ENCODE data around the gene PACS1. TPM values are rescaled to one million over a fixed set of nuclear protein-coding genes. Genes with fewer than 3 reads are reported as not detected.

PACS1 gene
- total RNA-seq, 3 donors from 2014 or later = 37.9 to 40.6 (median 38.6) TPM

DNA sequence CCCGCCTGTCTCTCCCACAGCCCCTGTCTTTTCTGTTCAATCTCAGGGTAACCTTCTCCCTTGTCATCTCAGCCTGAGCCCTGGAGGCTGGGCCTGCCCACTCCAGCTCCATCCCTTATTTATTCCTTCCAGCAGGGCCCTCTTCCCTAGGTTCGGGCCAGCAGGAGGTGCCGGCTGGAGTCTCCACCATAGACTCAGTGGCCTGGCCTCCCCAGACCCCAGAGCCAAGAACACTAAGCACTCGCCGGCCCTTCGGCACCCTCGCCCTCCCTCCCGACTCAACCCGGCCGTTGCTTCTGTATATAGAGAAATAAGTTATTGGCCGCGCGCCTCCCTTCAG, 196.9 kb downstream of the PACS1 start:
- Histone ChIP-seq H3K4me3 (peak overlapping the region; percentile 85 to 94 (median 88)), H3K4me1 (peaks cover 3 to 16% of the 10 kb centered on the region in 2 donors), H3K9me3 (no peaks in the 10 kb centered on the region), H3K27me3 (no peaks in the 10 kb centered on the region), H3K36me3 (no peaks in the 10 kb centered on the region), H3K27ac (peak overlapping the region; percentile 97 to 98)
- no peak for DNase-seq (ENCODE audit: low spot score in 2 of 2)
- TF ChIP-seq POLR2AphosphoS5 (IDR thresholded peaks at IDR 0.05) (no peak), POLR2A (IDR thresholded peaks at IDR 0.05) (no peak)
- TF ChIP-seq, protein P1, sequence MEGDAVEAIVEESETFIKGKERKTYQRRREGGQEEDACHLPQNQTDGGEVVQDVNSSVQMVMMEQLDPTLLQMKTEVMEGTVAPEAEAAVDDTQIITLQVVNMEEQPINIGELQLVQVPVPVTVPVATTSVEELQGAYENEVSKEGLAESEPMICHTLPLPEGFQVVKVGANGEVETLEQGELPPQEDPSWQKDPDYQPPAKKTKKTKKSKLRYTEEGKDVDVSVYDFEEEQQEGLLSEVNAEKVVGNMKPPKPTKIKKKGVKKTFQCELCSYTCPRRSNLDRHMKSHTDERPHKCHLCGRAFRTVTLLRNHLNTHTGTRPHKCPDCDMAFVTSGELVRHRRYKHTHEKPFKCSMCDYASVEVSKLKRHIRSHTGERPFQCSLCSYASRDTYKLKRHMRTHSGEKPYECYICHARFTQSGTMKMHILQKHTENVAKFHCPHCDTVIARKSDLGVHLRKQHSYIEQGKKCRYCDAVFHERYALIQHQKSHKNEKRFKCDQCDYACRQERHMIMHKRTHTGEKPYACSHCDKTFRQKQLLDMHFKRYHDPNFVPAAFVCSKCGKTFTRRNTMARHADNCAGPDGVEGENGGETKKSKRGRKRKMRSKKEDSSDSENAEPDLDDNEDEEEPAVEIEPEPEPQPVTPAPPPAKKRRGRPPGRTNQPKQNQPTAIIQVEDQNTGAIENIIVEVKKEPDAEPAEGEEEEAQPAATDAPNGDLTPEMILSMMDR (IDR thresholded peaks at IDR 0.05) = no peak
- intact Hi-C loops (cut with DNase I; ENCODE audit: low total_unique reads) = no loop called here

DNA sequence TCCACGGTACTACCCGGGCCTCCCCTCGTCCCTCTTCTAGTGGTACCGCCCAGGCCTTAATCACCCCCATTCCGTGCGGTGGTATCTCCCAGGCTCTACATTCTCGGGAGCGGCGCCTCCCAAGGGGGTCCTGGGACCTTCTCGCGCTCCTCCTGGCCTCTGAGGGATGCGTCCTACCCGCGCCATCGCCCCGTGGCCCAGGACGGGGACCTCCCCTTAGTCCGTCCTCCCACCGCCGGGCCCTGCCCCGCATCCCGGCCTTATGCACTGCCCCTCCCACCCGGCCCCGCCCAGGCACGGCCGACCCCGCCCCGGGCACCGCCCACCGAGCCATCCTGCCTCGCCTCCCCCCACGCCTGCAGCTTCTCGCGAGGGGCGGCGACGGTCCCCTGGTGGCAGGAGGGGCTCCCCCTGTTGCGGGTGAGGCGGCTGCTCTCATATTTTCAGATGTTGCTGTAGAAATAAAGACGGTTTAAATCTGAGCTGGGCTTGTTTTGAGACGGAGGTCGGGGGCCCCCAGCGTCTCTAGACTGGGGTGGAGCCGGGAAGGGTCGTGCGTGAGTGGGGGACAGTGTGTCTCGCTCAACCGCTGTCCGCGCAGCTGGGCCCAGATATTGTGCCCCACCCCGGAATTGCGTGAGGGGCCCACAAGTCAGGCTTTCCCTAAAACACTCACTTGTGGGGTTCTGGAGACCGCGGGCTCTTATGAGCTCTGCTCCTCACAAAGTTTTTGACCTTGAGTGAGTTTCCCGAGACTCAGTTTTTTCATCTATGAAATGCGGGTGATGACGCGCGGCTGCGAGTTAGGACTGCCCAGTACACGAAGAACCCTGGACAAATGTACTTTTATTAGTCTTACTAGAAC, 197.5 kb downstream of the PACS1 start:
- H3K27me3 ChIP-seq = no peaks in the 10 kb centered on the region
- no peaks in the 10 kb centered on the region for H3K9me3 ChIP-seq
- no peak for TF ChIP-seq POLR2A (IDR thresholded peaks at IDR 0.05)
- TF ChIP-seq POLR2AphosphoS5 (IDR thresholded peaks at IDR 0.05) = peak; percentile 18 to 73 (median 70)
- TF ChIP-seq, protein P1 (IDR thresholded peaks at IDR 0.05) = peak in 1 of 3 donors; percentile 9
- DNase-seq (ENCODE audit: low spot score in 2 of 2) = peak; percentile 85 to 90
- intact Hi-C loops (cut with DNase I; ENCODE audit: low total_unique reads) = no loop called here
- H3K36me3 ChIP-seq = peaks cover 4% of the 10 kb centered on the region
- peak overlapping the region; percentile 85 to 94 (median 88) for H3K4me3 ChIP-seq
- H3K27ac ChIP-seq = peak overlapping the region; percentile 97 to 98
- H3K4me1 ChIP-seq = peaks cover 3 to 16% of the 10 kb centered on the region in 2 donors

DNA sequence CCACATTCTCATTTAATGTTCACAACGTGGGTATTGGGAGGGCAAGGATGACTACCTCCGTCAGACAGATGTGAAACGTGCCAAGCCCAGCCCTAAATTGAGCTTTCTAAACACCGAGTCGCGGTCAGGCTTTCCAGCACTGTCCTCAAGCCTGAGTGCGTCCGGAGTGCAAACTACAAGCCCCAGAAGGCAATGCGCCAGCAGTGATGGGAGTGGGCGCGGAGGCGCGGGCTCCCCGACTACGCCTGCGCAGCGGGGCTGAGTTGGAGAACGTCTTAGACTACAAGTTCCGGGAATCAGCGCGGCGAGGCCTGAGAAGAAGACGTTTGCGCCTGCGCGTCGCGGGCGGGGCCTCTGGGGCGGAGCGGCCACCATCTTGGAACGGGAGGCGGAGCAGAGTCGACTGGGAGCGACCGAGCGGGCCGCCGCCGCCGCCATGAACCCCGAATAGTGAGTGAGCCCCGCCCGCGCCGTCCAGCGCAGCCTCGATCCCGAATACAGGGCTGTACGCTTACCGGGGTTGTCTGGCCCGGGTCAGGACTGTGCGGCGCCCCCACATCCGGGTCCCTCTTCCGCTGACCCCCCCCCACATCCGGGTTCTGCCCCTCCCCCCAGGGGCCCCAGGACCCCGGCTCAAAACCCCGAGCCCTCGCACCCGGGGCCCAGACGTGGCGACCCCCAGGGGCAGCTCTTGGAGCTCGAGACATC, 198.3 kb downstream of the PACS1 start, which contains the start of gene RAB1B:
Gene RAB1B, plus strand, starts transcription at position 396 of the 708 bp plus-strand sequence. Its CDS starts 41 bp downstream, at position 437.
- H3K4me3 ChIP-seq = peak within 1 kb of the TSS; percentile 85 to 94 (median 88)
- TF ChIP-seq POLR2AphosphoS5 (IDR thresholded peaks at IDR 0.05) (peak; percentile 82 to 96 (median 93)), POLR2A (IDR thresholded peaks at IDR 0.05) (peak; percentile 45)
- TF ChIP-seq, protein P1 (IDR thresholded peaks at IDR 0.05) = no peak
- peaks cover 11% of the 10 kb centered on the region for H3K36me3 ChIP-seq
- H3K27me3 ChIP-seq = no peaks in the 10 kb centered on the region
- H3K27ac ChIP-seq = peak within 1 kb of the TSS; percentile 97 to 98
- H3K9me3 ChIP-seq = no peaks in the 10 kb centered on the region
- peak; percentile 100 for DNase-seq (ENCODE audit: low spot score in 2 of 2)
- intact Hi-C loops (cut with DNase I; ENCODE audit: low total_unique reads) = no loop called here
- peaks cover 3 to 16% of the 10 kb centered on the region in 2 donors for H3K4me1 ChIP-seq

DNA sequence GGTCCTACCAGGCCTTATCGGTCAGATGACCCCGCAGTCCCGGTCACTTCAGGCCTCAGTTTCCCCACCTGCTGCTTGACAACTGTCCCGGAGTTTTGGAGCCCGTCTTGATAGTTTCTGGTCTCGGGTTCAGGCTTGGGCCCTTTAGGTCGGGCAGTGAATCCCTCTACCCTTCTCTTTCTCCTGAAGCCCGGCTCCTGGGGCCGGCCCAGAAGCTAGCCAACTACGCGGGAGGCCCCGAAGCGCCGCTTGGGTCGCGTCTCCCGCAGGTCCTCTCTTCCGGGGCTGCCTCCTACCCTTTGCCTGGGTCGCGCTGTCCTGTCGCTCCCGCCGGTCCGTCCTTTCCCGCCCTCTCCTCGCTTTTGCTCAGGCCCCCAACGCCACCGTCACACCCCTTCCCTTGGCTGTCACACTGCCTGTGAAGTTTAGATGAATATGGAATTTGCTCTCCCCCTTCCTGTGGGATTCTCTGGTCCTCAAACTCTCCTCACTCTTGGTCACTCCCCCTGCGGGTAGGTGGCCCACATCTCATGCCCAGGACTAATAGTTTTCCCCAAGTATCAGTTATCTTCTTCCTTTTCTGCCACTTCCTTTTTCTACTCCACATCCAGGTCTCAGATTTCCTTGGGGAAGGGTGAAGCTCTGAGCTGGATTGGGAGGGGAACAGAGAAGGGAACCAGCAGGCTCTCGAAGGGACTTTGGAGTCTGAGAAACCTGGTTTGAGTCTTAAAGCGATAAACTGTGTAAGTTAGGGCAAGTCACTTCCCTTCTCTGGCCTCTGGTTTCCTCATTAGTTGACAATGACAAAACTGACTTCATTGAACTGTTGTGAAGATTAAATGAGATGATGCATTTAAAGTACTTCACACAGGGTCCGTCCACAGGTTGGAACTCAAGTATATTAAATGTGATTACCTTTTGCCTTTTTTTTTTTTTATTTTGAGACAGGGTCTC, 199.2 kb downstream of the PACS1 start:
- peaks cover 11% of the 10 kb centered on the region for H3K36me3 ChIP-seq

More for the DNA sequence above, 199.2 kb downstream of the PACS1 start:
- no peaks in the 10 kb centered on the region for H3K27me3 ChIP-seq
- peak overlapping the region; percentile 85 to 94 (median 88) for H3K4me3 ChIP-seq
- H3K27ac ChIP-seq = peak overlapping the region; percentile 97 to 98
- no peak for DNase-seq (ENCODE audit: low spot score in 2 of 2)
- no peaks in the 10 kb centered on the region for H3K9me3 ChIP-seq
- intact Hi-C loops (cut with DNase I; ENCODE audit: low total_unique reads) = no loop called here
- TF ChIP-seq POLR2A (IDR thresholded peaks at IDR 0.05) (no peak), POLR2AphosphoS5 (IDR thresholded peaks at IDR 0.05) (no peak)
- TF ChIP-seq, protein P1 (IDR thresholded peaks at IDR 0.05) = no peak
- H3K4me1 ChIP-seq = peaks cover 3 to 16% of the 10 kb centered on the region in 2 donors

Data from breast epithelium (tissue), 4 donors.